NCI-H345 (cell line): ENCODE data around the gene MRPL48.

Experiments
- DNase-seq: peaks from one replicate; lab custom pipeline; 2025; lab: John Stamatoyannopoulos, UW

Gene MRPL48

DNA sequence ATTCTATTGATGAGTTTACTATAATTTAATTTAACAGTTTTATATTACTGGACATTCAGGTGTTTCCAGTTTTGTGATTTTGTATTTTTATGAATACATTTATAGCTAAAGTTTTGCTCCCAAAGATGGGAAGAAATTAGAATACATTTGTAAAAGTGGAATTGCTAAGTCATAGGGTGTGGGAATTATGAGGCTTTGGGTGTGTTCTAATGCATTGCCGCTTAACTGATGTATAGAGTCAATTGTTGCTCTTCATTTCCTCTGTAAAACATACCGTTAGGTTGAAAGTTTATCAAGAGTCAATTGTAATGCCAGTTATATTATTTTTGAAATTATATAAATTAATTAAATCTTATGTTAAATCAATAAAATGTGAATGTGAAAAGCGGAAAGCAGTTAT, 105.4 kb downstream of the MRPL48 start:
- DNase-seq = no peak

DNA sequence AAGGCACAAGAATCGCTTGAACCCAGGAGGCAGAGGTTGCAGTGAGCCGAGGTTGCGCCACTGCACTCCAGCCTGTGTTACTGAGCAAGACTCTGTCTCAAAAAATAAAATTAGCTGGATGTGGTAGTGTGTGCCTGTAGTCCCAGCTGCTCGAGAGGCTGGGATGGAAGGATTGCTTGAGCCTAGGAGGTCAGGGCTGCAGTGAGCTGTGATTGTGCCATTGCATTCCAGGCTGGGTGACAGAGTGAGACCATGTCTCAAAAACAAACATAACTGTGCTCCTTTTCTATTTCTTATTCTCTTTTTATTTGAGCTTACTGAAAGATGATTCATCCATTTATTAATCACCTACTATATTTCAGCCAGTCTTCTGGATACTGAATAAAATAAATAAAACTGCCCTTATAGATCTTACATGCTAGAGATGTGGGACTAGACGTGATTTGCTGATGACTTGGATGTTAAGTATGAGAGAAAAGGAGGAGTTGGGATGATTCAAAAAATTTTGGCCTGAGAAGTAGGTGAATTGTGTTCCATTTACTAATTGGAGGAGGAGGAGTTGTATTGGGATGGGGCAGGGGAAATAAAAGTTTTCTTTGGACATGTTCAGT, 107.2 kb downstream of the MRPL48 start:
- no peak for DNase-seq

DNA sequence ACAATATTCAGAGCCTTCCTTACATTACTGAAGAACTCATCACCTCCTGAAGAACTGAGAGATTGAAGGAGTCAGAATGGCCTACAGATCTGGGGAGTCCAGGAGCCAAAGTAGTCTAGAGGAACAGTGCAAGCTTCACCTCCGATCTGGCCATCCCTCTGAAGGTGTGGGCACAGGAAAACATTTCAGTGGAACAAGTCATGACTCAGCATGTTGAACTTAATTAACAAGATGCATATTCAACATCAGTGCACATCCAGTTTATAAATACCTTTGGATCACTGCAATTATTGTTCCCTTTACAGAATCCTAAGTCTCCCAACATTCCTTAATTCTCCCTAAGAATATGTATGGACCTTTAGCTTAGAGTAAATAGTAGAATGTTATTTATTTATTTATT, 114.6 kb downstream of the MRPL48 start:
- no peak for DNase-seq

DNA sequence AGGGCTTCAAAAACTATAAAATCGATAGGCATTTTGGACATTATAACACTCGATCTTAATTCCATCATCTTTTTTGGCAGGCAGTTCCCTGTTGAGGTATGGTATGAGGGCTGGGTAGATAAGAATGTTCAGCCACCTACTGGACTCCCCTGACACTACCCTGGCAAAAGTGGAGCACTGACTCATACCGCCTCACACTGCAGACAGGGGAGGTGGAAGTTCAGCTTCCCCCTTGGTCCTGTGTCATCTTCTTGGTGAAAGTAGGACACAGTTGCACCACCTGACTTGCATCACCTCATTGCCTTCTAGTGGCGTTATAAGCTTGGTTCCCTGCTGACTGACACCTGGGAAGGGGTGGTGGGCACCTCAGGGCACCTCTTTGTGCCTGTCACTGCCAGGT, 119.5 kb downstream of the MRPL48 start:
- no peak for DNase-seq

DNA sequence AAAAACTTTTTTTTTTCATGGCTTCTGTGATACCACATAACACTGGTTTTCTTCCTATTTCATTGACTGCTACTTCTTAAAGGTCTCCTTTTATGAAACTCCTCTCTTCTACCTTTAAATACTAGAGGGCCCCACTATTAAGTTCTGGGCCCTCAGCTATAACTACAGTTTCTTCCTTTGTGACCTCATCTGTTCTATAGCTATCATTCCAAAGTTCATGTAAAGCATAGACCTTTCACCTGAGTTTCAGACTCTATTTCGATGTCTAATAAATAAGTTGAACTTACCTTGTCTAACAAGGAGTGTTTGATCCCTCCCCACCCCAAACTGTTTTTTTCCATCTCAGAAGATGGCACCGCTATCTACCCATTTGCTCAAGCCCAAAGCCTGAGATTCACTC, 124.4 kb downstream of the MRPL48 start:
- no peak for DNase-seq

DNA sequence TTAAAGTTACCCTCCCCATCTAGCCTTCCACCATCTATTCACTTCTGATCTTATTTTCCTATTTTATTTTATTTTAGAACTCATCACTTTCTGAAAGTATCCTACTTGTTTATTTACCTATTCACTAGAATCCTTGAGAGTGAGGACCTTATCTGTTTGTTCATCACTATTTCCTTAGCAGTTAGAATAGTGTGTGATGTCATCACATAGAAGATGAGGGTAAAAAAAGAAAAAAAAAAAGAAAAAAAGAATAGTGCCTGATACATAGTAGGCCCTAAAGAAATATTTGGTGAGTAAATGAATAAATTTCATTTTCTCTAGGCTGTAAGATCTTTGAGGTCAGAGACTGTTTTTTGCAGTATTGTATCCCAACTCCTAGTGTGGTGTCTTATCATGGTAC, 125.8 kb downstream of the MRPL48 start:
- DNase-seq = no peak

DNA sequence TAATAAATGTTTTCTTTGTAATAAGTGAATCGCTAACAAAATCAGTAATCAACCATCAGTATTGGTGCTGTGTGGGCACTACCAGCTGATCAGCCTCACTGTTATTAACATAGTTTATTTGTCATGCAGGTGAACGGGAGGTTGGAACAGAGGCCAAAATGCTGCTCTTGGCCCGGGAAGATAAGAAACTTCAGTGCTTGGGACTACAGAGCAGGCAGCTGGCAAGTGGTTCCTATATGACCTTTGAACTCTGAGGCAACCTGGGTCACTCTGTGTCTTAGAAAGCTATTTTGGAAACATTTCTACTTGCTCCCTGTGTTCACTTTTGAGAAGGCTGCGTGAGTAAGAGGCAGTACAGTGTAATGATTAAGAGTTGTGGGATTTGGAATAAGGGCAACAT, 126.6 kb downstream of the MRPL48 start:
- DNase-seq = no peak
